ENCODE results near the gene ITPKC. TPM values are rescaled to one million over a fixed set of nuclear protein-coding genes. Genes with fewer than 3 reads are reported as not detected.

The ITPKC gene
- total and polyA plus RNA-seq, 2 experiments from 2014 or later, result 5.3 to 12.6 TPM

DNA sequence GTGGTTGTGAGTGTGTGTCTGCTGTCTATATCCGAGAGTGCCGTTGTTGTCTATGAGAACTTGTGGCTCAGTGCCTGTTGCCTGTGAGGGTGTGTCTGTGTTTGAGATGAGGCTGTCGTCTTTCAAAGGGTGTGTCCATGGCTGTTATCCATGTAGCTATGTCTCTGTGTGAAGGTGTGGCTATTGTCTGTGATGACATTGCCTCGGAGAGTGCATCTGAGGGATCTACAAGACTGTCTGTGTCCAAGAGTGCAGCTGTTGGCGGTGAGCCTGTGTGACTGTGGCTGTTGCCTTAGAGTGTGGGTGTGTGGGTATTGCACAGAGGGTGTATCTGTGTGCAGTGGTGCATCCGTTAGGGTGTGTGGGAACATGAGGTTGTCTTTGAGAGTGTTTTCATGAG lies 31.3 kb upstream of the ITPKC start (continued):
- TF ChIP-seq REST (IDR thresholded peaks at IDR 0.05; ENCODE audit: unreplicated experiment) (no peak), POLR2AphosphoS5 (IDR thresholded peaks at IDR 0.05; ENCODE audit: low read depth) (no peak), NANOG (IDR thresholded peaks at IDR 0.05; ENCODE audit: borderline replicate concordance) (no peak), EZH2phosphoT487 (IDR thresholded peaks at IDR 0.05; ENCODE audit: unreplicated experiment) (no peak), ZNF331 (CRISPR knock-in tag; IDR thresholded peaks at IDR 0.05; ENCODE audit: low read depth) (no peak)
- TF ChIP-seq, protein P1, sequence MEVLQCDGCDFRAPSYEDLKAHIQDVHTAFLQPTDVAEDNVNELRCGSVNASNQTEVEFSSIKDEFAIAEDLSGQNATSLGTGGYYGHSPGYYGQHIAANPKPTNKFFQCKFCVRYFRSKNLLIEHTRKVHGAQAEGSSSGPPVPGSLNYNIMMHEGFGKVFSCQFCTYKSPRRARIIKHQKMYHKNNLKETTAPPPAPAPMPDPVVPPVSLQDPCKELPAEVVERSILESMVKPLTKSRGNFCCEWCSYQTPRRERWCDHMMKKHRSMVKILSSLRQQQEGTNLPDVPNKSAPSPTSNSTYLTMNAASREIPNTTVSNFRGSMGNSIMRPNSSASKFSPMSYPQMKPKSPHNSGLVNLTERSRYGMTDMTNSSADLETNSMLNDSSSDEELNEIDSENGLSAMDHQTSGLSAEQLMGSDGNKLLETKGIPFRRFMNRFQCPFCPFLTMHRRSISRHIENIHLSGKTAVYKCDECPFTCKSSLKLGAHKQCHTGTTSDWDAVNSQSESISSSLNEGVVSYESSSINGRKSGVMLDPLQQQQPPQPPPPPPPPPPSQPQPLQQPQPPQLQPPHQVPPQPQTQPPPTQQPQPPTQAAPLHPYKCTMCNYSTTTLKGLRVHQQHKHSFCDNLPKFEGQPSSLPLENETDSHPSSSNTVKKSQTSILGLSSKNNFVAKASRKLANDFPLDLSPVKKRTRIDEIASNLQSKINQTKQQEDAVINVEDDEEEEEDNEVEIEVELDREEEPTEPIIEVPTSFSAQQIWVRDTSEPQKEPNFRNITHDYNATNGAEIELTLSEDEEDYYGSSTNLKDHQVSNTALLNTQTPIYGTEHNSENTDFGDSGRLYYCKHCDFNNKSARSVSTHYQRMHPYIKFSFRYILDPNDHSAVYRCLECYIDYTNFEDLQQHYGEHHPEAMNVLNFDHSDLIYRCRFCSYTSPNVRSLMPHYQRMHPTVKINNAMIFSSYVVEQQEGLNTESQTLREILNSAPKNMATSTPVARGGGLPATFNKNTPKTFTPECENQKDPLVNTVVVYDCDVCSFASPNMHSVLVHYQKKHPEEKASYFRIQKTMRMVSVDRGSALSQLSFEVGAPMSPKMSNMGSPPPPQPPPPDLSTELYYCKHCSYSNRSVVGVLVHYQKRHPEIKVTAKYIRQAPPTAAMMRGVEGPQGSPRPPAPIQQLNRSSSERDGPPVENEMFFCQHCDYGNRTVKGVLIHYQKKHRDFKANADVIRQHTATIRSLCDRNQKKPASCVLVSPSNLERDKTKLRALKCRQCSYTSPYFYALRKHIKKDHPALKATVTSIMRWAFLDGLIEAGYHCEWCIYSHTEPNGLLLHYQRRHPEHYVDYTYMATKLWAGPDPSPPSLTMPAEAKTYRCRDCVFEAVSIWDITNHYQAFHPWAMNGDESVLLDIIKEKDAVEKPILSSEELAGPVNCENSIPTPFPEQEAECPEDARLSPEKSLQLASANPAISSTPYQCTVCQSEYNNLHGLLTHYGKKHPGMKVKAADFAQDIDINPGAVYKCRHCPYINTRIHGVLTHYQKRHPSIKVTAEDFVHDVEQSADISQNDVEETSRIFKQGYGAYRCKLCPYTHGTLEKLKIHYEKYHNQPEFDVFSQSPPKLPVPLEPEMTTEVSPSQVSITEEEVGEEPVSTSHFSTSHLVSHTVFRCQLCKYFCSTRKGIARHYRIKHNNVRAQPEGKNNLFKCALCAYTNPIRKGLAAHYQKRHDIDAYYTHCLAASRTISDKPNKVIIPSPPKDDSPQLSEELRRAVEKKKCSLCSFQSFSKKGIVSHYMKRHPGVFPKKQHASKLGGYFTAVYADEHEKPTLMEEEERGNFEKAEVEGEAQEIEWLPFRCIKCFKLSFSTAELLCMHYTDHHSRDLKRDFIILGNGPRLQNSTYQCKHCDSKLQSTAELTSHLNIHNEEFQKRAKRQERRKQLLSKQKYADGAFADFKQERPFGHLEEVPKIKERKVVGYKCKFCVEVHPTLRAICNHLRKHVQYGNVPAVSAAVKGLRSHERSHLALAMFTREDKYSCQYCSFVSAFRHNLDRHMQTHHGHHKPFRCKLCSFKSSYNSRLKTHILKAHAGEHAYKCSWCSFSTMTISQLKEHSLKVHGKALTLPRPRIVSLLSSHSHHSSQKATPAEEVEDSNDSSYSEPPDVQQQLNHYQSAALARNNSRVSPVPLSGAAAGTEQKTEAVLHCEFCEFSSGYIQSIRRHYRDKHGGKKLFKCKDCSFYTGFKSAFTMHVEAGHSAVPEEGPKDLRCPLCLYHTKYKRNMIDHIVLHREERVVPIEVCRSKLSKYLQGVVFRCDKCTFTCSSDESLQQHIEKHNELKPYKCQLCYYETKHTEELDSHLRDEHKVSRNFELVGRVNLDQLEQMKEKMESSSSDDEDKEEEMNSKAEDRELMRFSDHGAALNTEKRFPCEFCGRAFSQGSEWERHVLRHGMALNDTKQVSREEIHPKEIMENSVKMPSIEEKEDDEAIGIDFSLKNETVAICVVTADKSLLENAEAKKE (CRISPR knock-in tag; IDR thresholded peaks at IDR 0.05), result no peak

All from GM23338 (cell line).